Fibroblast of the aortic adventitia (primary cell): Measurements from ENCODE around the gene UBE2R2. TPM values are rescaled to one million over a fixed set of nuclear protein-coding genes. Genes with fewer than 3 reads are reported as not detected.

ENCODE experiments used
- DNase-seq: peaks from one replicate; pipeline ENCODE4 v3.0.0-alpha.2; 2010; ENCODE audit warnings: low read depth
- H3K4me3 ChIP-seq: 2 replicates; pipeline ENCODE4 v1.5.1; 2011; ENCODE audit warnings: low read depth, mild to moderate bottlenecking, control low read depth, low read length, moderate library complexity
- CTCF ChIP-seq: IDR thresholded peaks from 2 replicates; pipeline ENCODE4 v1.5.1; 2011; ENCODE audit warnings: mild to moderate bottlenecking, low read length, control low read depth, inconsistent platforms; ENCODE audit not compliant: insufficient read depth
- total RNA-seq: library from RNA; depleted of rRNA; stranded (reverse); fragments of >200 nt; gene quantifications from 2 replicates; pipeline ENCODE4 v1.2.3, GENCODE V29; 2012; ENCODE audit warnings: low replicate concordance

Gene UBE2R2
- total RNA-seq, 1 donor, result 21.7 TPM

- H3K4me3 ChIP-seq, result no peak overlapping the region
- no peak for TF ChIP-seq CTCF
- DNase-seq, result peak; percentile 31
Observed at GRCh38 chr9:33809506-33809905, 7.5 kb upstream of the UBE2R2 start.

- DNase-seq, result peak; percentile 71
- no peak overlapping the region for H3K4me3 ChIP-seq
- peak; percentile 66 for TF ChIP-seq CTCF
Observed at GRCh38 chr9:33813712-33814641, 3.0 kb upstream of the UBE2R2 start.

GRCh38 chr9:33815781-33816180, 1.2 kb upstream of the UBE2R2 start:
- no peak overlapping the region for H3K4me3 ChIP-seq
- DNase-seq, result no peak
- no peak for TF ChIP-seq CTCF

DNA sequence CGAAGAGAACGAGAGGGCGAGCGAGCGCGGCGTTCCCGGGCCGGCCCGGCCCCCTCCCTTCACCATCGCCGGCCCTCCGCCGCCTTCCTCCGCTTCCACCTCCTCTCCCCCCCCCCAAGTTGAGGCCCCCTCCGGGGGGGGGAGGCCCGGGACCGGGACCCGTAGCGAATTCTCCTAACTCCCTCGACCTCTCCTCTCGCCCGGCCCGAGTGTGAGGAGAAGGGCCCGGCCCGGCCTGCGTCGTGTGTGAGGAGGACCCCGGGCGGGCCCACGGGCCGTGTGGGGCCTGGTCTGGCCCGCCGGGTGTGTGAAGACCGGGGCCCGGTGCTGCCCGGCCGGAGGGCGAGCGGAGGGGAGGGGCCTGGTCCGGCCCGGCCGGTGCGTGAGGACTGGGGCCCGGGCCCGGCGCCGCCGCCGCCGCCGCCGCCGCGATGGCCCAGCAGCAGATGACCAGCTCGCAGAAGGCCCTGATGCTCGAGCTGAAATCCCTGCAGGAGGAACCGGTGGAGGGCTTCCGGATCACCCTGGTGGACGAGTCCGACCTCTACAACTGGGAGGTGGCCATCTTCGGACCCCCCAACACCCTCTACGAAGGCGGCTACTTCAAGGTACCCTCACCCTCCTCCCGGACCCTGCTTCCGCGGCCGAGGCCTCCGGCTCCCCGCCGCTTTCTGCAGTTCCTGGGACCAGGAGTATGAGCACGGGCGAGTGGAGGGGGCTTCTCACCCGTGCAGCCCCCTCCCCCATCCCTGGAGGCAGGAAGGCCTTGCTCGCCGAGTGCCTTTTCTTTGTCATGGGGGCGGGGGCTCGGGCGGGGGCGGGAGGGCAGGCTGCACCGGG, 587 bp downstream of the UBE2R2 start:
- peak; percentile 43 for TF ChIP-seq CTCF
- DNase-seq, result peak; percentile 68
- H3K4me3 ChIP-seq, result peak overlapping the region; percentile 90

DNA sequence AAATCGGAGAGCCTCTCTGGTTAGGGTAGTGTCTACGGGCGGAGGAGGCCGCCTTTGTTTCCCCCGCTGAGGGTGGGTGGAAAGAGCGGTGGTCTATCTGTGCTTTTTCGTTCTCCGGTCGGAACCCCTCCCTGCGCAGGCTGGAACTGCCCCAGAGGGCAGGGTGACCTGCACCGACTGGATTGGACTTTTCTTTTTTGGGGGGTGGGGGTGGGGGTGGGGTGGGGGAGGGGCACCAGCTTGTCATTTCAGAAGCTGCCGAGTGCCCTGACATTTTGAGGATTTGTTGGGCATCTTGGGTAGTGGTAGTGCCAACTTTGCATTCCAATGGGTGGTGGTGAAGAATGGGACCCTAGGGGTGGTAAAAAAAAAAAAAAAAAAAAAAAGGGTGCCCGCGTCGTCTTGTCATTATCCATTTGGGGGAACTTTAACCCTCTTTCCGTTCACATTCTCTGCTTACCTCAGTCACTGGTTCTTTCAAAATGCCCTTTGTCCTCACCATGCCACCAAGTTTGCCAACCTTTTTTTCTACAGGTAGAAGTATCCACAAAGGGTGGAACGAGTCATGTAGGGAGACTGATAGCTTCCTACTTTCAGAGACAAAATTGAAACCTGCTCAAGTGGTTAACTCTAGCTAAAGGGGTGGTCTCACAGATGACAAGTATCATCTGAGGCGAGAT, 1.3 kb downstream of the UBE2R2 start:
- no peak for DNase-seq
- peak overlapping the region; percentile 90 for H3K4me3 ChIP-seq
- TF ChIP-seq CTCF, result no peak

GRCh38 chr9:33818847-33819500, 2.0 kb downstream of the UBE2R2 start:
- peak overlapping the region; percentile 90 for H3K4me3 ChIP-seq
- peak; percentile 63 for DNase-seq
- TF ChIP-seq CTCF, result no peak
